Muscle layer of duodenum (tissue), 2 donors: Measurements from ENCODE around the gene ISCA1.

Experiments
- H3K27ac ChIP-seq: one replicate; pipeline ENCODE4 v1.7.0; 2013; ENCODE audit warnings: mild to moderate bottlenecking, low read length
- H3K27me3 ChIP-seq: one replicate; pipeline ENCODE4 v1.7.0; 2013; ENCODE audit warnings: low read depth, mild to moderate bottlenecking, control low read depth, low read length
- H3K36me3 ChIP-seq, 2 donors: one replicate each; pipeline ENCODE4 v1.7.0; 2013; ENCODE audit warnings: low read length in 2 of 2, control low read depth in 1 of 2, mild to moderate bottlenecking in 1 of 2; ENCODE audit not compliant: insufficient read depth in 2 of 2, control insufficient read depth in 1 of 2
- H3K4me1 ChIP-seq, 2 donors: one replicate each; pipeline ENCODE4 v1.7.0; 2013; ENCODE audit warnings: low read length in 2 of 2, mild to moderate bottlenecking in 2 of 2, control low read depth in 1 of 2, moderate library complexity in 1 of 2; ENCODE audit not compliant: insufficient read depth in 2 of 2, control insufficient read depth in 1 of 2
- H3K4me3 ChIP-seq, 2 donors: one replicate each; pipeline ENCODE4 v1.7.0; 2013; ENCODE audit warnings: low read length in 2 of 2, low read depth in 1 of 2, mild to moderate bottlenecking in 1 of 2
- H3K9me3 ChIP-seq, 2 donors: one replicate each; pipeline ENCODE4 v1.7.0; 2013; ENCODE audit warnings: low read length in 2 of 2, control low read depth in 1 of 2, mild to moderate bottlenecking in 1 of 2; ENCODE audit not compliant: control insufficient read depth in 1 of 2
- donor health status: healthy.

Gene ISCA1

GRCh38 chr9:86230858-86231257, 51.5 kb downstream of the ISCA1 start:
- no peaks in the 10 kb centered on the region for H3K9me3 ChIP-seq
- H3K4me3 ChIP-seq: no peak overlapping the region
- peaks cover 0 to 3% of the 10 kb centered on the region in 2 donors for H3K36me3 ChIP-seq
- H3K27ac ChIP-seq: no peak overlapping the region
- no peaks in the 10 kb centered on the region for H3K27me3 ChIP-seq
- no peaks in the 10 kb centered on the region for H3K4me1 ChIP-seq

GRCh38 chr9:86222667-86223066, 59.7 kb downstream of the ISCA1 start:
- peaks cover 0 to 1% of the 10 kb centered on the region in 2 donors for H3K36me3 ChIP-seq
- no peaks in the 10 kb centered on the region for H3K4me1 ChIP-seq
- H3K27ac ChIP-seq: no peak overlapping the region
- no peaks in the 10 kb centered on the region for H3K27me3 ChIP-seq
- no peak overlapping the region for H3K4me3 ChIP-seq
- no peaks in the 10 kb centered on the region for H3K9me3 ChIP-seq

GRCh38 chr9:86219606-86220005, 62.7 kb downstream of the ISCA1 start:
- no peak overlapping the region for H3K4me3 ChIP-seq

DNA sequence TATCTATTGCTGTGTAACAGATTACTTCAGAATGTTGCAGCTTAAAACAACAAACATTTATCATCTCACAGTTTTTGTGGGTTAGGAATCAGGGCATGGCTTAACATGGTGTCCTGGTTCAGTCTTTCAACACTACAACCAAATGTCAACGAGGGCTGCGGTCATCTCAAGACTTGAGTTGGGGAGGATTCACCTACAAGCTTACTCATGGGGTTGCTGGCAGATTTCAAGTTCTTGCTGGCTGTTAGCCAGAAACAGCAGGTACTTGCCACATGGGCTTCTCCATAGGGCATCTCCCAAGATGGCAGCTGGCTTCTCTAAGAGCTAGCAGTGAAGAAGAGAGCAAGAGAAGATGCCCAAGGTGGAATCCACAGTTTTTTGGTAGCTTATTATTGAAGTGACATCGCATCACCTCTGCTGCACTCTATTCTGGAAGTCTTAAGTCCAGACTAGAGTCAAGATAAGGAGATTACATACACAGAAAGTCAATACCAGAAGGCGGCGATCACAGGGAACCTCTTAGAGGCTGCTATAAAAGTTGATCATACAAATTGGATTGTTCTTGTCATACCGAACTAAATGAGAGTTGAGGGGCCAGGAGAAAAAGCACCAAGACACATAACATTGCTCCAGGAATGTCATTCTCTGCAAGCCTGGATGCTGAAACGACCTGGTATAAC, 65.1 kb downstream of the ISCA1 start:
- no peaks in the 10 kb centered on the region for H3K4me1 ChIP-seq
- H3K9me3 ChIP-seq: no peaks in the 10 kb centered on the region

More at GRCh38 chr9:86219606-86220005, 62.7 kb downstream of the ISCA1 start:
- H3K27me3 ChIP-seq: no peaks in the 10 kb centered on the region
- no peaks in the 10 kb centered on the region for H3K4me1 ChIP-seq
- no peaks in the 10 kb centered on the region for H3K36me3 ChIP-seq
- H3K9me3 ChIP-seq: no peaks in the 10 kb centered on the region
- no peak overlapping the region for H3K27ac ChIP-seq

More for the DNA sequence above, 65.1 kb downstream of the ISCA1 start:
- H3K27me3 ChIP-seq: no peaks in the 10 kb centered on the region
- no peak overlapping the region for H3K4me3 ChIP-seq
- no peak overlapping the region for H3K27ac ChIP-seq
- no peaks in the 10 kb centered on the region for H3K36me3 ChIP-seq
